HG02852 (cell line): ENCODE results near the gene HLA-DOA.

Experiments
- ATAC-seq: cut with Tn5 transposase; IDR thresholded peaks from one replicate; pipeline ENCODE4 v1.9.1; 2021; ENCODE audit warnings: mild to moderate bottlenecking, moderate library complexity; ENCODE audit not compliant: unreplicated experiment

The HLA-DOA gene

DNA sequence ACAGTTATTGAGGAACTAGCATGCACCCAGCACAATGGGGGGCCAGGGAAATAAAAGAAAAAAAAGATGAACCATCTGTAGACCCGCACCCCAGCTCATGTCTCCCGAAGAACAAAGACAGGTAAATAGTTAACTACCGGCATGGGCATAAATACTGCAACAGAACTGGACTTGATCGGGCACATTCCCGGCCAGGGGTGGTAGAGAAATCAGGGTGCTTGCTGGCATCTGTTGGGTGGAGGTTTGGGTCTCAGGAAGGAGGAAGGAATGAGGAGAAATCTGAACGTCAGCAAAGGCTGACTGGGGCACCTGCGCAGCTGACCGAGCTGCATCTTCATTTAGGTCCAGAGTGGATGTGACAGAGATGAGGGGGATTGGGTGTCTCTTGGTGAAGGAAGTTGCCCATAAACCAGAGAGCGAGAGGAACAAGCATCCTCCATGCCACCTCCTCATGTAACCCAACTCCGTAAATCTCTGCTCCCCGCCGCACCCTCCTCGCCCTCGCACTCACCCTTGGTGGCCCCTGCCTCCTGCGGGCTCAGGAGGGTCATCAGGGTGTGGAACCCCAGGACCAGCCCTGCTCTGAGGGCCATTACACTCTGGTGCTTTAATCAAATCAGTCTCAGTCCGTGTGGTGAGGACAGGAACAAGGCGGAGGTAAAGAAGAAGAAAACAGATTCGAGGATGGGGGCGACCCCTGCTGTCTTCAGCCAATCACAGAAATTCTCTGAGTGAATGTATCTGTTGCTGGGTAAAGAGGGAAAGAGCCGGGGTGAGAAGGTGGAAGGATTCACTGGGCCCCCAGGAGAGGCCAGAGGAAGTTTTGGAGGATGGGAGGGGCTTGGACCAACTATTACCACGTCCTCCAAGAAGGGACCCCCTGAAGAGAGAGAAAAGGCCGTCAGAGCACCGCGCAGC is at the start of gene HLA-DOA:
HLA-DOA (minus strand) TSS at position 648 of the 918 bp plus-strand sequence.
- peak; percentile 88 for ATAC-seq

DNA sequence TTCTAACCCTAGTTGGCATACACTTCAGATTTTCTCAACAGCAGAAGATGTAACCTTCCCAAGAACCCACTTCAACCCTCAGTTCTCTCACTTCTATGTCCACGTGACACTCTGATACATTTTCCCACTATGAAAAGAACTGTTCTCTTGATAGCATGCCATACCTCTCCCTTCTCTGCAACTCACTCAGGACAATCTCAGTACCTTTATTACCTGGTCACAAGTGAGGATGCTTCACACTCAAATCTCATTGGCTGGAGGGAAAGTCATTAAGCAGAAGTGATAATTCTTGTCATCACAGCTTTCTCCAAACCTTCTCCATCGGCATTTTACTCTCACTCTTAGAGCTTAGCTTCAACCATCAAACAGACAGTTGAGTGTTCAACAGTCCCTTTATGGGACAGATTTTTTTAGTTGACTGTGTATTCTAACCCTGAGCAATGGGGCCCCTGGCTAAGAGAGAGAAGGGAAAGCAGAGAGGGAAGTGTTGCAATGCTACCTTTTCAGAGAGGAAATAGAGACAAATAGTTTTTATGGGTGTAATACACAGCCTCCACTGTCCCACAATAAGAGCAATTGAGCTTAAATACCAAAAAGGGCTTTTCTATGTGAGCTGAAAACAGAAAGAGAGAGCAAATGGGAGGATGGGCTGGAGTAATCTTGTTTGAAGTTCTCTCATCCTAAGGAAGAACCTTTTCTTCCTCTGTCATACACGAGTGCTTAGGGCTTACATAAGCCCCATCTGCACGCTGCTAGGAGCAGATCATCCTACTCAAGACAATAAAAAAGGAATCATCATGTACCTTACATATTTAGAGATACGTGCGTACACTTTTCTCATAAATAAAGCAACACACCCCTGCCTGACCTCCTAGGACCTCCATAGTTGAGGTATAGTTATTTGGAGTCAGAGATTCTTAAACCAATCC is 48.1 kb upstream of the HLA-DOA start:
- no peak for ATAC-seq

GRCh38 chr6:33053230-33053629 is 43.8 kb upstream of the HLA-DOA start:
- no peak for ATAC-seq

DNA sequence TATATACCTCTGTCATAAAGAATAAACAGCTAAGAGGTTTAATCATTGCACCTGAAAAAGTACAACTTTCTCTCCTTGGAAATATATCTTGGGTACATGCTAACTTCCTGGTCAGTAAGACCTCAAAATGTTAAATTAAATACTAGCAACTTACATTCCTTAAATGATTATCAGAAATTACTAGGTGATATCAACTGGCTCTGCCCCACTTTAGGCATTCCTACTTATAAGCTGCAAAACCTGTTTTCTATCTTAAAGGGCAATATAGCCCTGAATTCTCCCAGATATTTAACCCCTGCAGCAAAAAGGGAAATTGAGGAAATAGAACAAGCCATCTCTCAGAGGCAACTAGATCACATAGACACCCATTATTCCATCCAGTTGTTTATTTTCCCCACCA is 43.2 kb upstream of the HLA-DOA start:
- ATAC-seq = no peak

GRCh38 chr6:33050014-33050810 is 40.8 kb upstream of the HLA-DOA start:
- no peak for ATAC-seq

- ATAC-seq = no peak
Observed at GRCh38 chr6:33049323-33050013, 40.1 kb upstream of the HLA-DOA start.

DNA sequence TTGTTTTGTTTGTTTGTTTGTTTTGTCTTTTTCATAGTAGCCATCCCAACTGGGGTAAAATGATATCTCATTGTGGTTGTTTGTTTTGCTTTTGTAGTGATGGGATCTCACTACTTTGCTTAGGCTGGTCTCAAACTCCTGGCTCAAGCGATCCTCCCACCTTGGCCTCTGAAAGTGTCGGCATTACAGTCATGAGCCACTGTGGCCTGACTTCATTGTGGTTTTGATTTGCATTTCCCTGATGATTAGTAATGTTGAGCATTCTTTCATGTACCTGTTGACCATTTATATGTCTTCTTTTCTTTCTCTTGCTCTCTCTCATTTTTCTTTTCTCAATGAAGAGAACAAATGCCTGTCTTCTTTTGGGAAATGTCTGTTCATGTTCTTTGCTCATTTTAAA is 30.8 kb upstream of the HLA-DOA start:
- no peak for ATAC-seq

DNA sequence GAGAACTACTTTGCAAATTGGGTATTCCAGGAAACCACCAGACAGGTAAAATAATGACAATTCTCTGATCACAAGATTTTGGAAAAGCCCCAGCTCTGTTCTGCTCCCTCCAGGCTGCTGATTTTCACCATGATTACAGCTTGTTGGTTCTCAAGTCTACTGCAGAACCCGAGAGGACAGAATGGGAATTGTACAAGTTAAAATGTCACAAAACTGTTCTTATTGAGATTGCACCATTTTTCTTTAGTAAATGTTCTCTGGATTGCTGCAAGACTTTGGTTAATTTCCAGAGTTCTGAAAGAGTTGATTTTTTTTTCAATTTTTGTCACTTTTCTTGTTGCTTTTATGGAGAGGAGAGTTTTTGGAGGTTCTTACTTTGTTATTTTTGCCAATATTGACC is 27.1 kb upstream of the HLA-DOA start:
- ATAC-seq = no peak

GRCh38 chr6:33034554-33034953 is 25.2 kb upstream of the HLA-DOA start:
- no peak for ATAC-seq

GRCh38 chr6:33030245-33030644 is 20.9 kb upstream of the HLA-DOA start:
- no peak for ATAC-seq

DNA sequence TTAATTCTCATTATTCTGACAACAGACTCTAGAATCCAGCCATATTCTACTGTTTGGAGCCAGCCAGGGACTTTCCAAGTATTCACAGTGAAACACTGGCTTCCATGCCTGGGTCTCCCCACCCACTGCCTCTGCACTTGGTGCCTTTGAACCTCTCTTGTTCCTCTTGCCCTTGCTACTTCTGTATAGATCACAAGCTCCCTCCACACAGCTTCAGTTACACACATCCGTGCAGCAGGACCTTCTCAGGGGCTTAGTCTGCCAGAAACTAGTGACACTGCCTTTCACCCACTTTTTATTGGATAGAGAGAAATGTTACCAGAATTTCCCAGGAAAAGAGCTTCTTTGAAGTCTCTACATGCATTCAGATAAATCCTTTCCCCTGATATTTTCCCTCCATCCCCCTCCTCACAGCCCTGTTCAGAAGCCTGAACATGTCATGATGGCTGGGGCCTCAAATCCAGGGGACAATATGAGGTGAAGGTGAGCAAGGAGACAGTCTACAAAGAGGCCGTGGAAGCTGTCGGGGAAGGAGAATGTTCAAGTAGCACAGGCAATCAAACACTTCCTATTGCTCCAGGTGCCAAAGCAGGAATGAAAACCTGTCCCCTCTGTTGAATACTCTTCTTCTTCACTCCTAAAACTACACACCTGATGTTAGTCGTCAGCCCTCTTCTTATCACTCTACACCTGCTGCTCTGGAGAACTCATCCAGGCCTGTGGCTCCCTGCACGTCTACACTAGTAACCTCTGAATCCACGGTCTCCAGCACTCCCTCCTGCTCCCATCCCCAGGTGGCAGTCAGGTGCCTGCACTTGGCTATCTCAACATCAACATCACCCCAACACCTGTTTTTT is 20.2 kb upstream of the HLA-DOA start:
- peak; percentile 75 for ATAC-seq

- no peak for ATAC-seq
Observed at GRCh38 chr6:33028220-33028849, 18.9 kb upstream of the HLA-DOA start.

DNA sequence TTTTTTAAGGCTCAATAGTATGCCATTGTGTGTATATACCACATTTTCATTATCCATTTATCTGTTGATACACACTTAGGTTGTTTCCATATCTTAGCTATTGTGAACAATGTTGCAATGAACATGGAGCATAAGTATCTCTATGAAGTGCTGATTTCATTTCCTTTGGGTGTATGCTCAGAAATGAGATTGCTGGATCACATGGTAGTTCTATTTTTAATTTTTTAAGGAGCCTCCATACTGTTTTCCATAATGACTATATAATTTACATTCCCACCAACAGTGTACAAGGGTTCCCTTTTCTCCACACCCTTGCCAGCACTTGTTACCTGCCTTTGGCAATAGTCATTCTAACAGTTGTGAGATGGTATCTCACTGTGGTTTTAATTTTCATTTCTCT is 15.1 kb upstream of the HLA-DOA start:
- ATAC-seq = no peak

DNA sequence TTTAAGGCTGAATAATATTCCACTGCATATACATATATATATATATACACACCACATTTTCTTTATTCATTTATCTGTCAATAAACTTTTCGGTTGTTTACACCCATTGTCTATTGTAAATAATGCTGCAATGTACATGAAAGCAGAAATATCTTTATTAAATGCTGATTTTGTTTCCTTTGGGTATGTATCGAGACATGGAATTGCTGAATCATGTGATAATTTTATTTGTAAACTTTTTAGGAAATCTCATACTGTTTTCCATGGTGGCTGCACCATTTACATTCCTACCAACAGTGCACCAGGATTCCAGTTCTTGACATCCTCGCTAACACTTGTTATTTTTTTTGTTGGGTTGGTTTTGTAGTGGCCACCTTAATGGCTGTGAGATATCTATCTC is 14.1 kb upstream of the HLA-DOA start:
- no peak for ATAC-seq

DNA sequence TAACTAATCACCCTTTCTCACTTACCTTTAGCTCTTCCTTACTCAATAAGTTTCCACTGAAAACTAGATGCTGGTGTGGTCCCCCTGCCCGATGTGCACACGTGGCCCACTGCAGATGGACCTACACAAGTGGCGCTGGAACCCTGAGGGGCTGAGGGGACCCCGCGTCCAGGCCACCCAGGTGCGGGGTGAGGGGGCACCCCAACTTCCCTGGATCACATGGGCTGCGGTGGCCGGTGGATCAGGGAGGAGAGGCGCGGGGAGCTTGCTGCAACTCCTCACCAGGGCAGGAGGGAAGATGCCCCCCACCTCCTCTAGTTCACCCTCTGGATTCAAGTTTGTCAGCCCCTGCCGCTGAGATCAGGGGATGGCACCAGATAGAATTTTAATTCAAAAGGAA is 12.5 kb upstream of the HLA-DOA start:
- ATAC-seq = no peak

DNA sequence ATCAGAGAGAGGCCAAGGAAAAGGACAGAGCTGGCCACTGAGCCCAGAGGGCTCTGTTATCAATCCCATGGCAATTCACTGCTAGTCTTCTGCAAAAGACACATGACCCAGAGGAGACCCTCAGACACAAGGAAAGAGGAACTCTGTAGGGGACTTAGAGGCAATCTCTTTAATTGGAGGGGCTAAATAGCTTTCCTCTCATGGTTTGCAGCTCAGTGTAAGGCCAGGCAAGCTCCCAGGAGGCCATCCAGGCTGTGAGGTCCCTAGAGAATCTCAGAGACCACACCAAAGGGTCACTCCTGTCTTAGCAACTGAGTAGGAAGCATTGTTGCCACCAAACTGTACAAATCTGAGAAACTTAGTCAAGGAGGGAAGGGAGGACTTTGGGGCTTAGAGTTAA is 10.0 kb upstream of the HLA-DOA start:
- ATAC-seq = no peak

- peak; percentile 85 for ATAC-seq
Observed at GRCh38 chr6:33018904-33019303, 9.5 kb upstream of the HLA-DOA start.

GRCh38 chr6:33018418-33018817 is 9.0 kb upstream of the HLA-DOA start:
- ATAC-seq = no peak
